Bone marrow (tissue), 2 donors: ENCODE results near the gene SMC1B.
"Not testable (repeated sequence)": the region's sequence is repeated elsewhere in the genome, so short reads cannot be mapped to it uniquely, and the experiment has no call there.

Source experiments
- DNase-seq, 2 donors: peaks; one replicate each; lab custom pipeline; 2025; lab: John Stamatoyannopoulos, UW

The SMC1B gene

GRCh38 chr22:45420011-45420410 lies 6.6 kb upstream of the SMC1B start:
- DNase-seq = no peak

- no peak for DNase-seq
These were observed 5.4 kb upstream of the SMC1B start for GRCh38 chr22:45418770-45419138.

GRCh38 chr22:45418056-45418769 lies 4.8 kb upstream of the SMC1B start:
- DNase-seq = no peak

GRCh38 chr22:45413013-45413367 lies 409 bp downstream of the SMC1B start:
- DNase-seq = no peak

- DNase-seq = no peak
These were observed 5.6 kb downstream of the SMC1B start for GRCh38 chr22:45407793-45408192.

GRCh38 chr22:45402466-45402985 lies 10.9 kb downstream of the SMC1B start:
- no peak for DNase-seq

- DNase-seq = no peak
These were observed 13.5 kb downstream of the SMC1B start for GRCh38 chr22:45399712-45400445.

GRCh38 chr22:45398214-45398613 lies 15.2 kb downstream of the SMC1B start:
- no peak for DNase-seq

- no peak for DNase-seq
These were observed 15.6 kb downstream of the SMC1B start for GRCh38 chr22:45397806-45398205.

GRCh38 chr22:45389546-45389945 lies 23.9 kb downstream of the SMC1B start:
- no peak for DNase-seq

- DNase-seq = no peak
These were observed 32.1 kb downstream of the SMC1B start for GRCh38 chr22:45381348-45381747.

GRCh38 chr22:45376703-45377102 lies 36.7 kb downstream of the SMC1B start:
- no peak for DNase-seq

GRCh38 chr22:45376009-45376408 lies 37.4 kb downstream of the SMC1B start:
- no peak for DNase-seq

GRCh38 chr22:45373592-45373991 lies 39.8 kb downstream of the SMC1B start:
- DNase-seq = not testable (repeated sequence)

GRCh38 chr22:45366713-45367112 lies 46.7 kb downstream of the SMC1B start:
- DNase-seq = no peak

GRCh38 chr22:45359627-45360026 lies 53.8 kb downstream of the SMC1B start:
- DNase-seq = no peak

- no peak for DNase-seq
These were observed 55.3 kb downstream of the SMC1B start for GRCh38 chr22:45358127-45358526.

GRCh38 chr22:45357490-45357889 lies 55.9 kb downstream of the SMC1B start:
- DNase-seq = no peak

- DNase-seq = no peak
These were observed 59.6 kb downstream of the SMC1B start for GRCh38 chr22:45353786-45354185.

- not testable (repeated sequence) for DNase-seq
These were observed 60.6 kb downstream of the SMC1B start for GRCh38 chr22:45352757-45353156.

- DNase-seq = no peak
These were observed 61.4 kb downstream of the SMC1B start for GRCh38 chr22:45351956-45352355.

- no peak for DNase-seq
These were observed 63.5 kb downstream of the SMC1B start for GRCh38 chr22:45349916-45350315.

- no peak for DNase-seq
These were observed 69.1 kb downstream of the SMC1B start for GRCh38 chr22:45344334-45344733.

GRCh38 chr22:45343143-45343542 lies 70.3 kb downstream of the SMC1B start:
- no peak for DNase-seq
